HepG2 (cell line): ENCODE data around the gene BCL11B. TPM values are rescaled to one million over a fixed set of nuclear protein-coding genes. Genes with fewer than 3 reads are reported as not detected.

ENCODE experiments used
- ATAC-seq: fragments of 200-7000 bp; cut with Tn5 transposase; 3 replicates; pipeline ENCODE4 v1.9.1; 2020; ENCODE audit warnings: mild to moderate bottlenecking, moderate library complexity
- BruUV-seq: library from RNA; stranded (reverse); fragments of 400-500 nt; replicated peaks from 2 replicates; lab custom pipeline; 2021; lab: Mats Ljungman, UMichigan
- CTCF ChIA-PET: fragments of 300-600 bp; formaldehyde crosslinking; extraction: SDS; loops from one replicate; lab custom pipeline; 2021; ENCODE audit warnings: low total read pairs, inconsistent platforms, low intra/inter-chr PET ratio; lab: Yijun Ruan, JAX
- POLR2A ChIA-PET: fragments of 350-600 bp; sonication (Branson Sonifier 250); formaldehyde crosslinking; loops from one replicate; lab custom pipeline; 2020; ENCODE audit warnings: antibody characterized with exemption, inconsistent platforms; lab: Yijun Ruan, JAX
- DNase-seq: peaks from one replicate; pipeline ENCODE4 v3.0.0-alpha.2; 2015; ENCODE audit warnings: low spot score
- FAIRE-seq: peaks from 3 replicates; lab custom pipeline; 2011; peaks lifted over from hg19 to GRCh38; lab: Jason Lieb, UNC
- H2AFZ ChIP-seq: one replicate; pipeline ENCODE4 v1.6.1; 2011; ENCODE audit warnings: low read length, inconsistent platforms
- H3K27ac ChIP-seq: fragments of 300-600 bp; 3 replicates; pipeline ENCODE4 v1.8.0; 2011; ENCODE audit warnings: mixed run types, mild to moderate bottlenecking, mixed read lengths, low read length, inconsistent platforms; ENCODE audit not compliant: insufficient read depth; ENCODE audit errors: extremely low read length
- H3K27me3 ChIP-seq, 2 experiments: fragments of 200-600 bp in 1 of 2; 2 replicates in 1 of 2; 3 replicates in 1 of 2; pipeline versions ENCODE4 v1.6.0 to v1.8.0; 2011; ENCODE audit warnings: low read length in 2 of 2, mild to moderate bottlenecking in 2 of 2, moderate library complexity in 2 of 2, inconsistent platforms in 1 of 2; ENCODE audit not compliant: insufficient read depth in 2 of 2, control insufficient read depth in 1 of 2
- H3K36me3 ChIP-seq, 2 experiments: fragments of 200-600 bp in 1 of 2; replicated peaks in 1 of 2; 2 replicates in 1 of 2; 3 replicates in 1 of 2; pipeline versions ENCODE4 v1.5.1 to v1.8.0; 2011; ENCODE audit warnings: low read length in 2 of 2, inconsistent platforms in 1 of 2; ENCODE audit not compliant: insufficient read depth in 2 of 2, control insufficient read depth in 1 of 2
- H3K4me1 ChIP-seq: 2 replicates; pipeline ENCODE4 v1.5.1; 2012; ENCODE audit warnings: low read length, inconsistent platforms; ENCODE audit not compliant: insufficient read depth
- H3K4me2 ChIP-seq: 2 replicates; pipeline ENCODE4 v1.6.0; 2011; ENCODE audit warnings: low read depth, low read length, inconsistent platforms
- H3K4me3 ChIP-seq, 3 experiments: fragments of 200-600 bp in 1 of 3; sonication (generic), shearing (Covaris generic) in 1 of 3; replicated peaks in 1 of 3; 2 replicates each; pipeline ENCODE4 v1.5.1; 2011 to 2016; ENCODE audit warnings: low read length in 3 of 3, inconsistent platforms in 2 of 3, low read depth in 2 of 3, mild to moderate bottlenecking in 2 of 3, control low read depth in 1 of 3, mixed read lengths in 1 of 3; ENCODE audit not compliant: insufficient read depth in 1 of 3
- H3K79me2 ChIP-seq: one replicate; pipeline ENCODE4 v1.6.1; 2011; ENCODE audit warnings: low read length, inconsistent platforms; ENCODE audit not compliant: insufficient read depth
- H3K9ac ChIP-seq: 2 replicates; pipeline ENCODE4 v1.6.0; 2011; ENCODE audit warnings: mild to moderate bottlenecking, low read depth, low read length, inconsistent platforms; ENCODE audit not compliant: insufficient read depth
- H3K9me3 ChIP-seq: 2 replicates; pipeline ENCODE4 v1.5.1; 2012; ENCODE audit warnings: mild to moderate bottlenecking, low read length
- H4K20me1 ChIP-seq: 2 replicates; pipeline ENCODE4 v1.6.0; 2011; ENCODE audit warnings: inconsistent platforms, mild to moderate bottlenecking, low read length, moderate library complexity; ENCODE audit not compliant: insufficient read depth
- ARID4A ChIP-seq: sonication (generic); formaldehyde crosslinking; IDR thresholded peaks from 2 replicates; pipeline ENCODE4 v1.5.0; 2020; ENCODE audit warnings: mild to moderate bottlenecking, missing genetic modification reagents, borderline replicate concordance
- GATAD1 ChIP-seq: IDR thresholded peaks from 2 replicates; pipeline ENCODE4 v1.6.1; 2016; ENCODE audit warnings: missing genetic modification reagents, missing compliant biosample characterization
- MAZ ChIP-seq, 2 experiments: sonication (generic) in 1 of 2; formaldehyde crosslinking in 1 of 2; IDR thresholded peaks; 2 replicates each; pipeline versions ENCODE4 v1.5.0 to v1.6.1; 2012 to 2020; ENCODE audit warnings: low read depth in 2 of 2, mild to moderate bottlenecking in 2 of 2, borderline replicate concordance in 1 of 2, improper control_type of control experiment in 1 of 2, low read length in 1 of 2, missing genetic modification reagents in 1 of 2, moderate library complexity in 1 of 2
- NR0B2 ChIP-seq: sonication (generic); formaldehyde crosslinking; IDR thresholded peaks from 2 replicates; pipeline ENCODE4 v1.4.0; 2020; ENCODE audit warnings: mild to moderate bottlenecking, missing genetic modification reagents
- PAWR ChIP-seq: sonication (generic); formaldehyde crosslinking; IDR thresholded peaks from 2 replicates; pipeline ENCODE4 v1.4.0; 2020; ENCODE audit warnings: missing genetic modification reagents, mild to moderate bottlenecking, borderline replicate concordance
- SP5 ChIP-seq: IDR thresholded peaks from 2 replicates; pipeline ENCODE4 v1.6.1; 2016; ENCODE audit warnings: low read depth, borderline replicate concordance
- ZBTB37 ChIP-seq: sonication (generic); formaldehyde crosslinking; IDR thresholded peaks from 2 replicates; pipeline ENCODE4 v1.4.0; 2020; ENCODE audit warnings: mild to moderate bottlenecking, missing genetic modification reagents
- ZNF337 ChIP-seq: sonication (generic); formaldehyde crosslinking; IDR thresholded peaks from 2 replicates; pipeline ENCODE4 v1.5.1; 2020; ENCODE audit warnings: missing genetic modification reagents, low read depth, mild to moderate bottlenecking, borderline replicate concordance
- ZNF788 ChIP-seq: sonication (generic); formaldehyde crosslinking; IDR thresholded peaks from 2 replicates; pipeline ENCODE4 v1.5.0; 2020; ENCODE audit warnings: mild to moderate bottlenecking, missing genetic modification reagents, borderline replicate concordance
- ZNF839 ChIP-seq: sonication (generic); formaldehyde crosslinking; IDR thresholded peaks from 2 replicates; pipeline ENCODE4 v1.4.0; 2020; ENCODE audit warnings: missing genetic modification reagents, mild to moderate bottlenecking, borderline replicate concordance
- WGBS: methylation state at CpG from one replicate; pipeline ENCODE4 v1.1.6; 2017; ENCODE audit warnings: low lambda C conversion rate; 5-methylcytosine and 5-hydroxymethylcytosine counted together
- in situ Hi-C: cut with HindIII; loops from 2 replicates; pipeline ENCODE4 v1.10.0; 2017; ENCODE audit warnings: low pct_unique_long_range_greater_than_20kb; ENCODE audit not compliant: extremely low pct_ligation_motif_present
- intact Hi-C: fragments of 100-400 bp; cut with micrococcal nuclease; formaldehyde crosslinking; loops from one replicate; pipeline ENCODE4 v1.10.0; 2022; ENCODE audit not compliant: unreplicated experiment
- polyA plus RNA-seq, 8 experiments: library from polyadenylated mRNA; depleted of rRNA in 3 of 8; stranded (reverse) in 7 of 8; unstranded in 1 of 8; fragments of >200 nt; fragmentation: Illumina TruSeq in 4 of 8; extraction: Trizol in 4 of 8; gene quantifications; 2 replicates each; pipeline versions ENCODE4 v1.2.1 to v1.2.3, GENCODE V29; 2011 to 2016; ENCODE audit warnings: low read depth in 4 of 8, missing spikeins in 1 of 8, mixed read lengths in 1 of 8; ENCODE audit not compliant: insufficient read depth in 1 of 8
- total RNA-seq, 5 experiments: library from RNA; depleted of rRNA; stranded (reverse); fragments of >200 nt; fragmentation: Illumina TruSeq; extraction: Trizol; gene quantifications; 2 replicates each; pipeline ENCODE4 v1.2.3, GENCODE V29; 2016; ENCODE audit warnings: low read depth in 1 of 5
- TF ChIP-seq, protein P1 (sequence below): sonication (generic); formaldehyde crosslinking; IDR thresholded peaks from 2 replicates; pipeline ENCODE4 v1.8.1; 2022; ENCODE audit warnings: mild to moderate bottlenecking, missing genetic modification reagents

Gene BCL11B
- total and polyA plus RNA-seq, 2 of the 13 experiments (the other 11 are each of a cell fraction or from before 2014, with no cell fraction given) = not detected

GRCh38 chr14:99194736-99195135 lies 77.3 kb downstream of the BCL11B start (continued):
- TF ChIP-seq ZNF788 = no peak
- TF ChIP-seq, all 625 proteins: peak for 0

GRCh38 chr14:99194136-99194535 lies 77.9 kb downstream of the BCL11B start:
- H3K27me3 ChIP-seq = peaks cover 5 to 37% of the 10 kb centered on the region in 2 experiments

More at GRCh38 chr14:99194136-99194535, 77.9 kb downstream of the BCL11B start:
- no peak overlapping the region for H3K4me3 ChIP-seq
- 0 out of 2 replicates have a peak, but pooled peaks cover 10% of the 10 kb centered on the region for H3K4me1 ChIP-seq
- POLR2A ChIA-PET = no interaction called here
- no peak for DNase-seq
- H3K4me2 ChIP-seq = no peak overlapping the region
- intact Hi-C loops = no loop called here
- BruUV-seq = no TSS peak
- no peak overlapping the region for H2AFZ ChIP-seq
- no peaks in the 10 kb centered on the region for H3K79me2 ChIP-seq
- H3K27ac ChIP-seq = no peak overlapping the region
- 14% methylated on average over 1 of the region's 7 CpGs for WGBS
- no peak for TF ChIP-seq SP5 (CRISPR knock-in tag)
- TF ChIP-seq ZNF337 (CRISPR knock-in tag) = no peak
- TF ChIP-seq, protein P1, sequence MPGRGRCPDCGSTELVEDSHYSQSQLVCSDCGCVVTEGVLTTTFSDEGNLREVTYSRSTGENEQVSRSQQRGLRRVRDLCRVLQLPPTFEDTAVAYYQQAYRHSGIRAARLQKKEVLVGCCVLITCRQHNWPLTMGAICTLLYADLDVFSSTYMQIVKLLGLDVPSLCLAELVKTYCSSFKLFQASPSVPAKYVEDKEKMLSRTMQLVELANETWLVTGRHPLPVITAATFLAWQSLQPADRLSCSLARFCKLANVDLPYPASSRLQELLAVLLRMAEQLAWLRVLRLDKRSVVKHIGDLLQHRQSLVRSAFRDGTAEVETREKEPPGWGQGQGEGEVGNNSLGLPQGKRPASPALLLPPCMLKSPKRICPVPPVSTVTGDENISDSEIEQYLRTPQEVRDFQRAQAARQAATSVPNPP (CRISPR knock-in tag) = no peak
- TF ChIP-seq NR0B2 (CRISPR knock-in tag) = no peak
- TF ChIP-seq MAZ (IDR thresholded peaks at IDR 0.05; ENCODE audit: borderline replicate concordance, low read depth, low read length) = no peak
- no peak for TF ChIP-seq MAZ (CRISPR knock-in tag; IDR thresholded peaks at IDR 0.05; ENCODE audit: low read depth)
- TF ChIP-seq PAWR (CRISPR knock-in tag) = no peak
- TF ChIP-seq ZNF839 = no peak
- no peak for TF ChIP-seq ARID4A (CRISPR knock-in tag)
- no peak for TF ChIP-seq ZBTB37 (CRISPR knock-in tag)
- no peak for TF ChIP-seq GATAD1 (CRISPR knock-in tag)
- TF ChIP-seq, all 625 proteins: peak for 0
- no peaks in the 10 kb centered on the region for H3K9me3 ChIP-seq
- FAIRE-seq (no peak), ATAC-seq (no peak)
- no peak overlapping the region for H3K9ac ChIP-seq
- no peaks in the 10 kb centered on the region for H4K20me1 ChIP-seq
- CTCF ChIA-PET = no interaction called here
- H3K36me3 ChIP-seq = no peaks in the 10 kb centered on the region
- in situ Hi-C loops = no loop called here
